HuH-7 (cell line): ENCODE data around the gene ATAD2B.
"Not testable (repeated sequence)": the region's sequence is repeated elsewhere in the genome, so short reads cannot be mapped to it uniquely, and the experiment has no call there.

ENCODE experiments used
- DNase-seq: peaks from one replicate; pipeline ENCODE4 v3.0.0; 2011; ENCODE audit warnings: low spot score

Gene ATAD2B

DNA sequence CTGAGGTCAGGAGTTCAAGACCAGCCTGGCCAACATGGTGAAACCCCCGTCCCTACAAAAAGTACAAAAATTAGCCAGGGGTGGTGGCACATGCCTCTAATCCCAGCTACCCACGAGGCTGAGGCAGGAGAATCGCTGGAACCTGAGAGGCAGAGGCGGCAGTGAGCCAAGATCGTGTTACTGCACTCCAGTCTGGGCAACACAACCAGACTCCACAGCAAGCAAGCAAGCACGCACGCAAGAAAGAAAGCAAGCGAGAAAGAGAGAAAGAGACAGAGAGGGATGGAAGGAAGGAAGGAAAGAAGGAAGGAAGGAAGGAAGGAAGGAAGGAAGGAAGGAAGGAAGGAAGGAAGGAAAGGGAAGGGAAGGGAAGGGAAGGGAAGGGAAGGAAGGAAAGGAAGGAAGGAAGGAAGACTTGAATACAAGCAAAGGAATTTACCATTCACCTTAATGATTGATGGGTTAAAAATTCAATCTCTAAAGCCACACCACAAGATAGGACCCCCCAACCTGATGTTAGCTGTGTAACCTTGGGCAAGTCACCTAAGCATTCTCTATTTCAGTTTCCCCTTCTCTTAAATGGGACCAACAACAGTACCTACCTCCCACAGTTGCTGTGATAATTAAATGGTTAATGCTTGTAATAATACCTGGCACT, 181.7 kb downstream of the ATAD2B start:
- no peak for DNase-seq

DNA sequence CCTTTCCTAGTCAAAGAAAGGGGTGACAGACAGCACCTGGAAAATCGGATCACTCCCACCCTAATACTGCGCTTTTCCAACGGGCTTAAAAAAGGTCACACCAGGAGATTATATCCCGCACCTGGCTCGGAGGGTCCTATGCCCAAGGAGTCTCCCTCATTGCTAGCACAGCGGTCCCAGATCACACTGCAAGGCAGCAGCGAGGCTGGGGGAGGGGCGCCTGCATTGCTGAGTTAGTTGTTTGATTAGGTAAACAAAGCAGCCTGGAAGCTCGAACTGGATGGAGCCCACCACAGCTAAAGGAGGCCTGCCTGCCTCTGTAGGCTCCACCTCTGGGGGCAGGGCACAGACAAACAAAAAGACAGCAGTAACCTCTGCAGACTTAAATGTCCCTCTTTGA, 190.1 kb downstream of the ATAD2B start:
- DNase-seq: not testable (repeated sequence)

DNA sequence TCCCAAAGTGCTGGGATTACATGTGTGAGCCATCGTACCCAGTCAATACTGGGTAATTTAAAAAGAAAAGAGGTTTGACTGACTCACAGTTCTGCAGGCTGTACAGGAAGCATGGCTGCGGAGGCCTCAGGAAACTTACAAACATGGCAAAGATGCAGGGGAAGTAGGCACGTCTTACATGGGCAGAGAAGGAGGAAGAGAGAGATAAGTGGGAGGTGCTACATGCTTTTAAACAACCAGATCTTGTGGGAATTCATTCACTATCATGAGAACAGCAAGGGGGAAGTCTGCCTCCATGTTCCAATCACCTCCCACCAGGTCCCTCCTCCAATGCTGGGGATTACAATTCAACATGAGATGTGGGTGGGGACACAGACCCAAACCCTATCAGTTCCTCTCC, 192.5 kb downstream of the ATAD2B start:
- DNase-seq: no peak

DNA sequence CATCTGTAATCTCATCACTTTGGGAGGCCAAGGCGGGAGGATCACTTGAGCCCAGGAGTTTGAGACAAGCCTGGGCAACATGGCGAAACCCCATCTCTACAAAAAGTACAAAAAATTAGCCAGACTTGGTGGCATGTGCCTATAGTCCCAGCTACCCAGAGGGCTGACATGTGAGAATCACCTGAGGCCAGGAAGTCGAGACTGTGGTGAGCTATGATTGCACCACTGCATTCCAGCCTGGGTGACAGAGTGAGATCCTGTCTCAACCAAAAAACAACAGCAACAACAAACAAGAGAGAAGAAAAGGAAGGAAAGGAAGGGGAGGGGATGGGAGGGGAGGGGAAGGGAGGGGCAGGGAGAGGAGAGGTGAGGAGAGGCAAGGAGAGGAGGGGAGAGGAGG, 203.9 kb downstream of the ATAD2B start:
- not testable (repeated sequence) for DNase-seq

DNA sequence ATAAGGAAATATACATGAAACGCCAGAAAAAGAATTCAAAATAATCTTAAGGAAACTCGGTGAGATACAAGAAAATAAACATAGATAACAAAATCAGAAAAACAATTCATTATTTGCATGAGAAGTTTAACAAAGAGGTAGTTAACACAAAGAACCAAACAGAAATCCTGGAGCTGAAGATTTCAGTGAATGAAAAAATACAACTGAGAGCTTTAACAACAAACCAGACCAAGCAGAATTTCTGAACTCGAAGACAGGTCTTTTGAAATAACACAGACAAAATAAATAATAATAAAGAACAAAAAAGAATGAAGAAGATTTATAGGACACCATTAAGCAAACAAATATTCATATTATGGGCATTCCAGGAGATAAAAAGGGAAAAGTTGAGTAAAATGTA, 204.7 kb downstream of the ATAD2B start:
- DNase-seq: no peak

DNA sequence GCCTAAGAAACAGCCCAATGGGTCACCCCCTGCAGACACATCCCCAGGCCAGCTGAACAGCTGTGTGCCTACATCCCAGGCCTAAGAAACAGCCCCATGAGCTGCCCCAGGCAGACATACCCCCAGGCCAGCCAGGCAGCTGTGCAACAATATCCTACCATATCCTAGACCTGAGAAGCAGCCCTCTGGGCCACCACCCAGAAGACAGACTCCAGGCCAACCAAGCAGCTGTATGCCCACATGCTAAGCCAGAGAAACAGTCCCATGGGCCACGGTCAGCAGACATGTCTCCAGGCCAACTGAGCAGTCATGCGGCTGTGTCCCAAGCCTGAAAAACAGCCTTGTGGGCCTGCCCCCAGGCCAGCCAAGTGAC, 205.5 kb downstream of the ATAD2B start:
- DNase-seq: no peak

DNA sequence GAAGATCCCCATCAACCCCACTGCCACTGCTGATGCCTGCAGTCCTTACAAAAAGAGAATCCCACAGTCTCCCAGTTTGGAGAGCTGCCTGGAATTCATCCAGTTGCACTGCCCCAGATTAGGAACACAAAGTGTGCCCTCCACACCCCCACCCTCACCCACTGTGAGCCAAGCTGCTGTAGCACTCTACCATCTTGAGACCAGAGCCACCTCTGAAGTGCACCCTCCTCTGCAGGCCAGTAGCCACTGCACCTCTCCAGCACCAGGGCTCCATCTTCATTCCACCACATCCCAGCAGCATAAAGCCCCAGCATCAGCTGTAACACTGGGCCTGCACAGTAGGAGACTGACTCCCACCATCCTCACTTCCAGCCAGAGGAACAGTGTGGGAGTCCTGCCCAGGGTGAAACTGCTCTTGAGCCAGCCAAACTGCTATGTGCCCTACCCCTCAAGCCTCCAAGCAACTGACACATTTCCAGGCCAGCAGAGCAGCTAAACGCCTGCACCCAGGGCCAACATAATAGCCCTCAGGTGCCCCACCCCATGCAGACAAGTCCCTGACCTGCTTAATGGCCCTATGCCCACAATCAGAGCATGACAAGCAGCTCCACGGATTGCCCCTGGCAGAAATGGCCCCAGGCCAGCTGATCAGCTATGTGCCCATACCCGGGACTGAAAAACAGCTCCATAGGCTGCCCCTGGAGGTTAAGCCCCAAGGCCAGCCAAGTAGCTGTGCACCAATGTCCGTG, 206.0 kb downstream of the ATAD2B start:
- DNase-seq: no peak

DNA sequence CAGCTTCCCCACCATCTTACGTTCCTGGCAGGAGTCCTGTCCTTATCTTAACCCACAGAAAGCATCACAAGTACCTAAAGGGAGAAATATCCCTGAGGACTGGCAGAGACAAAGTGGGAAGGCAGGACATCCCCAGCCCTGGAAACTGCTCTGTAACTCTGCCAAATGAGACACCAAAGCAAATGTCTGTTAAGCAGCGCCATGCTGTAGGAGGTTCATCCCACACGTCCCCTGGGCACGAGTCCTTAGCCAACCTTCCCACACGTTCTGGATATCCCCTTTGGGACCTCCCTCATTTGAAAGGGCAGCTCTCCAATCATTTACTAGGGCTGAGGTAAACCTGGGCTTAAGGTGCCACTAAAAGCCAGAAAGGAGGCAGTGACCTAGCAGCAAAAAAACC, 207.2 kb downstream of the ATAD2B start:
- DNase-seq: no peak

DNA sequence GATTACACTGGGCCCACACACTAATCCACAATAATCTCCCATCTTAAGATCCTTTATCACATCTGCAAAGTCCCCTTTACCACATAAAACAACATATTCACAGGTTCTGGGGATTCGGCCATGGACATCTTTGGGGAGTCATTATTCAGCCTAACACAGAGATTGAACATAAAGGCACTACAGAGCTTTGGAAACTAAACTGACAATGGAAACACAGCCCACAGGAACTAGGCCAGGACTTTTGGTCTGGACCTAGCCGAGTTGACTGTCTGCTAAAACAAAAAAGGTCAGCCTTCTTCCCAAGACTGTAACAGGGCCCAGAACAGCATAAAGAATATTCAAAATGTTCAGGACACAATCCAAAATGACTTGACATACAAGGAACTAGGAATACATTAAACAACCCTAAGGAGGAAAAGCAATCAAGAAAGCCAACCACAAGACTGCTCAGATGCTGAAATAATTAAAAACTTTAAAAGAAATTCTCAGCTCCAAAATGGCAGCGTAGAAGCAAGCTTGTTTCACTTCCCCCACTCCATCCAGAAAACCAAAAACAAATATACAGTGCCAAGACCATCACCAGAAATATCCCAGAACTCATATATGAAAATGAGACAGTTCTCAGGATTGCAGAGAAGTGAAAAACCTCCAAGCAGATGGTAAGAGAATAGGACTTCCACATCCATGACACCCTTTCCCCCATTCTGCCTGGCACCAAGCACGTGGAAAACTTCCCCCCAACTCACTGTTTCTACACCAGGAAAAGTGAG, 207.8 kb downstream of the ATAD2B start:
- DNase-seq: no peak

DNA sequence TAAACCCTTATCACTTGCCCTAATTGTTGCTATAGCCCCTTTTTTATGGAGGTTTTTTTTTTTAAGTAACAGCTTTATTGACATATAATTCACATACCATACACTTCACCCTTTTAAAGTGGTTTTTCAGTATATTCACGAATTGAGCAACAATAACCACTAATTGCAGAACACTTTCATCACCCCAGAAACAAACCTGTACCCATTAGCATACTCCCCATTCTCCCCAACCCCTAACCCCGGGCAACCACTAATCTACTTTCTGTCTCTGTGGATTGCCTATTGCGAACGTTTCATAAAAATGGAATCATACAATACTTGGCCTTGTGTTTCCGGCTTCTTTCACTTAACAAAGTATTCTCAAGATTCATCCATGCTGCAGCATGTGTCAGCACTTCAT, 213.6 kb downstream of the ATAD2B start:
- DNase-seq: no peak

DNA sequence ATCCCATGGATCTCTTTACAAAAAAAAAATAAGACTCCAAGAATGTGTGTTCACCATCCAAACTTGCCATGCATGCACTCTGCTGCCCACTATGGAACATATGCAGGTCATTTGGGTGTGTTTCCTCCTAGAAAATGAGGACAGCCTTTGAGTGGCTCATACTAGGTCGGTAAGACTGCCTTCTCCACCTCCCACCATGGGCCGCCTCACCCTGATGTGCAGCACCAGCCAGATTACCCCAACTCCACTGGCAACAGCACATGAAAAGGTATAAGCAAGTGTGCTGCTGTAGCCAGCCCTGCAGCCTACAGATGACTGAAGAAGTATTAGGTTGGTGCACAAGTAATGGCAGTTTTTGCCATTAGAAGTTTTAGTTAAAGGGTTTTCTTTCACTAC, 214.2 kb downstream of the ATAD2B start:
- DNase-seq: no peak

DNA sequence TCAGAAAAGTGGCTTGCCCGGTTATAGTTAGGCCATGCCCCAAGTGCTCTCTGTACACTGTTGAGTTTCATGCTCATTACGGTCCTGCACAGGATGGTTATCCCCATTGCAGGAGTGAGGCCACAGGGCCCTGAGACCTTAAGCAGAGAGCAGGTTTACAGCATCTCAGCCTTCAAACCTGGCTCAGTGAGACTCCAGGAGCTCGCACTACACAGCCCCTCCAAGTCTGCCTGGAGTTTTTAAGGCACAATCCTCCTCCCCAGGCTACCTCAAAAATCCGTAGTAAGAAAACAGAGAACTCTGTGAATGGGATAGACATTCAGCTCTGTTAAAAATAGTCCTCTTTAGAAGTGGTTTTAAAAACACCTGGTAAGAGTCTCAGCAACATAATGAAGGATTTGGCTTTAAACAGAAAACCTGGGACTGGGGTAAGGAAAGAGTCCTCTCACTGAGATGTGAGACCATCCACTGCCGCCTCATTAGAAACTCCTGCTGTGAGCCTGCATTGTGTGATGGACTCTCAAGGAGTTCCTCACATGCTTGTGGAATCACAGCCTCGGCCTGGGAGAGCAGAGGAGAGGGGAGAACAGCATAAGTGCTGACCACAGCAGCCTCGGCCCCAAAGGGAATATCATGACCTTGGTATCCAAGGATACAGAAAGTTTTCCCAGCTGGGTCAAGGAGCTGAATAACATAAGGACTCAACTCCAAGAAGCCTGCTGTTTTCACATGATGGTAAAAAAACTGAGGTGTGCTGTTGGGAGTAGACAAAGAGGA, 214.8 kb downstream of the ATAD2B start:
- DNase-seq: no peak

DNA sequence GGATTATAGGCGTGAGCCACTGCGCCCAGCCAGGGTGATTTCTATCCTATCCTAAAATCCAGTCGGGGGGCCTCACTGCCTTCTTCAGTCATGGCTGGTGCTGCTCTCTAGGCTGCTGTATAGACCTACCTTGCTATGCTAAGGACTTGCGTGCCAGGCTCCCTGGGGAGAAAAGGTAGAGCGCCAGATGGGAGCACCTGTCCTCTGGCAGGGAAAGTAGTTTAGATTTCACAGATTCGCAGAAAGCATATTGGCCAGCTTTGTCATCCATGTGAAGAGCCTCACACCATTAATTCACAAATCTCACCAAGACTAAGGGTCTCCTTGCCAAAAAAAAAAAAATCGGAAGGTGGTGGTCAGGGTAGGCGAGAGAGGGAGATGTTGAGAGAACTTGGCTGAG, 217.6 kb downstream of the ATAD2B start:
- DNase-seq: no peak

DNA sequence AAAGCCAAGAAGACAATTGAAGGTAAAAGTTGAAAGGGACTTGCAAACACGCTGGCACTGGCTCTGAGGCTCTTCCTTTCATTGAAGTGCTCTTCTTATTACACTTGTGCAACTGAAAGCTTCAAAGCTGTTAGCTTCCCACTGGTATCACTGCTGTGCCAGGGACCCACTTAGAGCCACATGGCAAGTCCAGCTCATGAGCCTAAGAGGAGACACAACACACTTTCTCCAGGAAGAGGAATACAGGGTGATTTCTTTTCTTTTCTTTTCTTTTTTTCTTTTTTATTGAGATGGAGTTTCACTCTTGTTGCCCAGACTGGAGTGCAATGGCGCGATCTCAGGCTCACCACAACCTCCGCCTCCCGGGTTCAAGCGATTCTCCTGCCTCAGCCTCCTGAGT, 218.2 kb downstream of the ATAD2B start:
- no peak for DNase-seq

DNA sequence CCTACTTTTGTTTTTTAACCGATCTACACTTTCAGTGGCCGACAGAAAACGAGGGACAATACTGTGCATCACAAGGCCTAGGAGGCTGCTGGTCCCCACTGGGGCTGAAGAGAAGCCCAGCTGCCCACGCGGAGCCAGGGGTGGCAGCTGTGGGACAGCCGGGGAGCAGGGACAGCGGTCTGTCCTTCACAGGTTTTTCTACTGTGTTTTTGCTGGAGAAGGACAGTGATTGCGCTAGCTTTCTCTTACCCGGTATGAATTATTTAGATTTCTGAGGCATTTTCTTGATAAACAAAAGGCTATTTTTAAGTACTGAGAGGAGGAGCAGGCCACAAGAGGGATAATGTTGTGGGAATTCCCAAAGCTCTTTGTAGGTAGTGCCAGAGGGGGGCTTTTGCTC, 219.8 kb downstream of the ATAD2B start:
- DNase-seq: no peak

DNA sequence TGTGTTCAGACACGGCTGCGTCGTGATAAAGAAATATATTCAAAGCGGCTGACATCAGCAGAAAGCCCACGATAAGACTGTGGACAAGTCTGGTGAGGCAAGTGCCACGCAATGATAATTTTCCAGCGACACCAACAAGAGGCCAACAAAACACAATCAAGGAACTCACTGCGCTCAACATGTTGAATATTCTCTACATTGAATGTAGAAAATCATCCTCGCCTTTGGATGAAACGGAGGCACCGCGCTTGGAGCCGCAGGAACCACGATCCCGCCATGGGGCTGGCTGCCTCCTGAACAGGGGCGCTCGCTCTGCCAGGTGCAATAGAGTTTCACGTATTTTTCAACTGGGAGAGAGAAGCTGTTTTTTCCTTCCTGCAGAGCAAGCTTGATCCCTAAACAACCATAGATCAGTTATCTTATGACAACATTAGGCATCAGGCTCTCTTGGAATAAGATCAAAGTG, 220.3 kb downstream of the ATAD2B start:
- no peak for DNase-seq

DNA sequence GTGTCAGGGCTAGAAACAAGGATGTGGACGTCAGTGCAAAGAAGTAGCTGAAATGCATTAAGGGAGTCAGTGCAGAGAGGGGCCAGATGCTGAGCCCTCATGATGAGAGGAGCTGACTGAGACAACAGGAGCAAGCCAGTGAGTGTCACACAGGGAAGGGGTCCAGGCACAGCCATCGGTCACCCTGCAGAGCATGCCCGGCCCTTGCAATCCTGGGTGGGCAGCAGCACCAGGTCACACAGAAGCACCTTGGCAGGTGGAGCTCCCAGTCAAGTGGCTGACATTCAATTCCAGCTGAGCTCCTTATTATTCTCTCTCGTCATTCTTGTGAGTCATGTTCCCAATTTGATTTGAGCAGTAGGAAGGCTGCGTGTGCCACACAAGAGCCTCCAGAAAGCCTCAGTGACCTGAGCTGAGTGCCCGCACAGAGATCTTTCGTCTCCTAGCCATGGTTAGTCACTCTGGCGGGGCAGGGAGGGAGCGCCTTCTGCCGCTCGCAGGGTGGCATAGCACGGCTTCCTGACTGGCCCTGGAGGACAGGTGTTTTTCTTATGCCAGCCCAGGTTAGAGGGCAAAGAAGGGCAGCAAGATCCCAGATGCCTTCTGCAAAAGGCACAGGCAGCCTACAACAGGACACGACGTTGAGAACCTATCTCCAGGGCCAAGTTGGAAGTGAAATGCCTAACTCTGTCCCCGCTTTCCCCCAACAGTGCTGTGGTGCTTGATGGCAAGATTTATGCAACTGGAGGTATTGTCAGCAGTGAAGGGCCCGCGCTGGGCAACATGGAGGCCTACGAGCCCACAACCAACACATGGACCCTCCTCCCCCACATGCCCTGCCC, 220.9 kb downstream of the ATAD2B start:
- no peak for DNase-seq

DNA sequence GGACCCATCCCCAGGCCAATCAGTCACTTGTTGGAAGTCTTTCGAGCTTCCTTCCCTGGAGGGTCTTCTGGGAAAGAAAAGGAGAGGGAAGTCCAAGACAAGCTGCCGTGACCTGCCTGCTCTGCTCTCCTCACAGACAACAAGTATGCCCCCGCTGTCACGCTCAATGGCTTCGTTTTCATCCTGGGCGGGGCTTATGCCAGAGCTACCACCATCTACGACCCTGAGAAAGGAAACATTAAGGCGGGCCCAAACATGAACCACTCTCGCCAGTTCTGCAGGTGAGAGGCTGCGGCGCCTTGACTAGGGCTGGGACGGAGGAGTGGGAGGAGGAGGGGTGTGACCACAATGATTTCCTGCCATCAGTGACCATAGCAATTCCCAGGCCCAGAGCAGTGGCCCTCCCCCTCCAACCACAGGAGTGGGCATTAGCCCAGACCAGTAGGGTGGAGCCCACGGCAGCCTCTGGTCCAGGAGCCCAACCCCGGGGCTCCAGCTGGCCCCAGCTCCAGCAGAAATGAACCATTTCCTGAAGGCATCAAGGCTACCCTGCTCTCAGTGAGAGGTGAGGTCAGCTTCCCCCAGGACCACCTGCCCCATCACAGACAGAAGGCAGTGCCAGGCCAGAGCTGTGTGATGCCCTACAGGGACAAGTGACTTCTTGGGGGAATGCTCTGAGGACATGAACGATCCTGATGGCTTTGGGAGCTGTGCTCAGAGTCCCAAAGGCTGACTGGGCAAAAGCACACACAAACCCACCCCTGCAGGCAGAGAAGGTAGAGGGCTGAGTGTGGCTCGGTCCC, 223.1 kb downstream of the ATAD2B start:
- no peak for DNase-seq

DNA sequence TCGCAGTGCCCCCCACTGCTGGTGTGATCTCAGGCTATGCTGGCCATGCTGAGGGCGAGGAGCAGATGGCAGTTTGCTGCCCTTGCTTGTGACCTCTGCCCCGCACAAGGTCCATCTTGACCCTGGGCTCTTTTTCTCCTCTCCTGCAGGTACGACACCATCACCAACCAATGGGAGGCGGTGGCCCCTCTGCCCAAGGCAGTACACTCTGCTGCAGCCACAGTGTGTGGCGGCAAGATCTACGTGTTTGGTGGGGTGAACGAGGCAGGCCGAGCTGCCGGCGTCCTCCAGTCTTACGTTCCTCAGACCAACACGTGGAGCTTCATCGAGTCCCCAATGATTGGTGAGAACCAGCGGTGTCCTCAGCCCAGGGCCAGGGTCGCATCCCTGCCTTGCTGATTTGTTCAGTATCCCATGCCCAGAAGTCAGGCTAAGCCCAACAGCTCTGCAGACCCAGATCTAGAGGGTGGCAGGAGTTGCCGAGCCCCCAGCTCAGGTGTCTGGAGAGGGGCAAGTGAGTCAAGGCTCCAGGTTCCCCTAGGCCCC, 223.8 kb downstream of the ATAD2B start:
- no peak for DNase-seq

DNA sequence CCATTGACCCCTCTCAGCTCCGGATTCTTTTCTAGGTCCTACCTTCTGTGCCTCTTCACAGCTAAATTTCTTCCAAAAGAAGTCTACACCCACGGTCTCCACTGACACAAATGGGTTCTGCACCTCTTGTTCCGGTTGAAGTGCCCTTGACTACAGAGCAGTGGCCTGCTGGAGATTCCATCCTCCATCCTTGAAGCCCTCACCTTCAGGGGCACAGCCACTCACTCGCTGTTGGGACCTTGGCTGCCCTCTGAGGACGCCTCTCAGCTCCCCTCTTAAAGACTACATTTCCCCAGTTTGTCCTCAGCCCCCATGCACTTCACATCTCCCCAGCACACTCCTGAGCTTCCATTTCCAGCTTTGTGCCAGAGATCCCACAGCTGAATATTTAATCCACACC, 226.3 kb downstream of the ATAD2B start:
- DNase-seq: no peak
